Naive thymus-derived CD4-positive, alpha-beta T cell (primary cell): ENCODE data around the gene CHTF18. TPM values are rescaled to one million over a fixed set of nuclear protein-coding genes. Genes with fewer than 3 reads are reported as not detected.
A peak's percentile ranks its signal among the peaks of the same experiment; 100 is the strongest.

Experiments used
- ATAC-seq: fragments of 150-1000 bp; cut with Tn5 transposase; 2 replicates; pipeline ENCODE4 v1.10.0; 2021; ENCODE audit warnings: mild to moderate bottlenecking, moderate library complexity
- CTCF ChIA-PET: fragments of 350-600 bp; sonication (Branson Sonifier 250); formaldehyde crosslinking; loops from one replicate; lab custom pipeline; 2021; ENCODE audit warnings: antibody characterized with exemption; lab: Charles Lee
- POLR2A ChIA-PET: fragments of 350-600 bp; sonication (Branson Sonifier 250); formaldehyde crosslinking; loops from one replicate; lab custom pipeline; 2021; ENCODE audit warnings: antibody characterized with exemption, inconsistent platforms; lab: Charles Lee
- DNase-seq, 9 donors: peaks; one replicate each; pipeline versions ENCODE4 v3.0.0 to v3.0.0-alpha.2; 2020 to 2022; ENCODE audit warnings: mixed read lengths in 1 of 9
- H3K27ac ChIP-seq: one replicate; pipeline ENCODE4 v1.7.0; 2013; ENCODE audit warnings: mild to moderate bottlenecking, low read depth, low read length, moderate library complexity
- H3K27me3 ChIP-seq, 2 donors: one replicate each; pipeline ENCODE4 v1.7.0; 2013; ENCODE audit warnings: low read length in 2 of 2, mild to moderate bottlenecking in 2 of 2, moderate library complexity in 2 of 2; ENCODE audit not compliant: control insufficient read depth in 2 of 2, insufficient read depth in 2 of 2
- H3K36me3 ChIP-seq, 3 experiments: 1 replicate in 2 of 3; 2 replicates in 1 of 3; pipeline ENCODE4 v1.7.0; 2013; ENCODE audit warnings: low read length in 3 of 3, mild to moderate bottlenecking in 3 of 3, moderate library complexity in 1 of 3; ENCODE audit not compliant: insufficient read depth in 3 of 3, control insufficient read depth in 2 of 3
- H3K4me1 ChIP-seq, 2 donors: one replicate each; pipeline ENCODE4 v1.7.0; 2013; ENCODE audit warnings: low read length in 2 of 2, mild to moderate bottlenecking in 2 of 2, moderate library complexity in 1 of 2; ENCODE audit not compliant: control insufficient read depth in 2 of 2, insufficient read depth in 2 of 2
- H3K4me3 ChIP-seq: 2 replicates; pipeline ENCODE4 v1.7.0; 2013; ENCODE audit warnings: mild to moderate bottlenecking, low read length
- H3K9me3 ChIP-seq, 3 experiments: 1 replicate in 2 of 3; 2 replicates in 1 of 3; pipeline ENCODE4 v1.7.0; 2013; ENCODE audit warnings: low read length in 3 of 3; ENCODE audit not compliant: control insufficient read depth in 2 of 3
- H3K27ac Mint-ChIP-seq, 9 donors: one replicate each; pipeline ENCODE4 v1.8.0; 2020 to 2022; ENCODE audit warnings: mixed read lengths in 9 of 9, mild to moderate bottlenecking in 8 of 9, moderate library complexity in 5 of 9, inconsistent platforms in 2 of 9
- H3K27me3 Mint-ChIP-seq, 5 donors: one replicate each; pipeline ENCODE4 v1.8.0; 2021 to 2022; ENCODE audit warnings: mixed read lengths in 5 of 5, mild to moderate bottlenecking in 1 of 5
- H3K36me3 Mint-ChIP-seq, 5 donors: one replicate each; pipeline ENCODE4 v1.8.0; 2020 to 2022; ENCODE audit warnings: mixed read lengths in 5 of 5, mild to moderate bottlenecking in 3 of 5, inconsistent platforms in 1 of 5
- H3K4me1 Mint-ChIP-seq, 7 donors: one replicate each; pipeline ENCODE4 v1.8.0; 2020 to 2022; ENCODE audit warnings: mixed read lengths in 7 of 7, mild to moderate bottlenecking in 3 of 7, inconsistent platforms in 1 of 7
- H3K4me3 Mint-ChIP-seq, 10 donors: one replicate each; pipeline ENCODE4 v1.8.0; 2020 to 2022; ENCODE audit warnings: mild to moderate bottlenecking in 10 of 10, mixed read lengths in 10 of 10, moderate library complexity in 6 of 10, inconsistent platforms in 2 of 10
- H3K9me3 Mint-ChIP-seq, 11 donors: one replicate each; pipeline ENCODE4 v1.8.0; 2020 to 2022; ENCODE audit warnings: mixed read lengths in 11 of 11, mild to moderate bottlenecking in 4 of 11, inconsistent platforms in 1 of 11, moderate library complexity in 1 of 11
- intact Hi-C, 2 donors: fragments of 100-400 bp; cut with micrococcal nuclease; formaldehyde crosslinking; loops; one replicate each; pipeline ENCODE4 v1.15.1; 2023
- microRNA-seq: library from miRNA; unstranded; fragments of <30 nt; microRNA quantifications from one replicate; pipeline ENCODE4 v1.2.0, GENCODE V29; 2022; ENCODE audit warnings: borderline microRNAs expressed
- polyA plus RNA-seq, 2 donors: library from polyadenylated mRNA; unstranded; fragments of 300-500 nt; fragmentation: Illumina TruSeq; gene quantifications; one replicate each; pipeline ENCODE4 v1.2.3, GENCODE V29; 2021
- total RNA-seq, 6 experiments: library from RNA in 5 of 6; stranded (reverse) in 5 of 6; gene quantifications; 1 replicate in 5 of 6; 2 replicates in 1 of 6; pipeline ENCODE4 v1.2.3 and lab custom pipeline; 2021 to 2026

The CHTF18 gene
- total and polyA plus RNA-seq, 7 experiments from 2014 or later = 4.5 to 74.8 (median 36.2) TPM

DNA sequence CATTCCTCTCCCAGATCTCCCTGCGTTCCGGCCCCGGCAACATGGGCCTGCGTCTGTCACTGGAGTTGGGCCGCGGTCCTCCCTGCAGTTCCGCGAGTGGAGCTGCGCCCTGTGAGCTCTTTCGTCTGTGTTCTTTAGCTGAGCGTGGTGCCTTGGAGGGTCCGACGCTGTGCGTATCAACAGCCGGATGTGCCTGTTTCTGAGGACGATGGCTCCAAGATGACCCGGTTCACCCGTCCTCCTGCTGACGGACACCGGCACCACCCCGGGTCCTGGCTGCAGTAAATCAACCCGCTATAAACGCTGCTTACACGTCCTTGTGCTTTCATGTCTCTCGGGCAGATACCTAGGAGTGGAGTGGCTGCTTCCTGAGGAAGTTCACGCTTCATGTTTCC lies 56.9 kb downstream of the CHTF18 start:
- no peak for DNase-seq
- Mint-ChIP-seq H3K27ac (peak overlapping the region in 1 of 9 donors; percentile 49), H3K4me1 (no peaks in the 10 kb centered on the region), H3K36me3 (peaks cover 0 to 4% (median 0%) of the 10 kb centered on the region in 5 donors), H3K27me3 (no peaks in the 10 kb centered on the region), H3K4me3 (no peak overlapping the region), H3K9me3 (peaks cover 0 to 15% (median 0%) of the 10 kb centered on the region in 11 donors)
- Histone ChIP-seq H3K27ac (no peak overlapping the region), H3K4me1 (no peaks in the 10 kb centered on the region), H3K36me3 (no peaks in the 10 kb centered on the region), H3K27me3 (no peaks in the 10 kb centered on the region), H3K4me3 (no peak overlapping the region), H3K9me3 (no peaks in the 10 kb centered on the region)
- ChIA-PET POLR2A (no interaction called here), CTCF (interaction anchor here (0.6 kb wide), 1 partner anchor 215 kb away, joined by 3 read pairs; no protein-coding TSS in a partner anchor)
- intact Hi-C loops = no loop called here
- no peak for ATAC-seq

DNA sequence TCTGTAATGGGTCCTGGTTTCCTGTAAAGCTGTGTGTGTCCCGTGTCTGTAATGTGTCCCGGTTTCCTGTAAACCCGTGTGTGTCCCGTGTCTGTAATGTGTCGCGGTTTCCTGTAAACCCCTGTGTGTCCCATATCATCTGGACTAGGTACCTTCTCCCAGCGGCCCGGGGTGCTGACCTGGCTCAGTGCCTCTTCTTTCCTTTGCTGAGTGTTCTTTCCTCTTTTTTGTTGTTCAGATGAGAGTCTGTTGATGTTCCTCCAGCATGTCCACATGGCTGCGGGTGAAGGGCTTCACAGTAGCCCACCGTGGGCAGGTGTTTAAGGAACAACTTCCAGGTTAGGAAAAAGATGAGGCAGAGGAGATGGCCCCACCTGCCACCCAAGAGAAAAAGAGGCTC lies 58.7 kb downstream of the CHTF18 start:
- Histone ChIP-seq H3K4me1 (no peaks in the 10 kb centered on the region), H3K27me3 (no peaks in the 10 kb centered on the region), H3K36me3 (no peaks in the 10 kb centered on the region), H3K27ac (no peak overlapping the region), H3K9me3 (no peaks in the 10 kb centered on the region), H3K4me3 (no peak overlapping the region)
- no peak overlapping the region for H3K4me3 Mint-ChIP-seq
- ATAC-seq (no peak), DNase-seq (no peak)
- ChIA-PET CTCF (no interaction called here), POLR2A (no interaction called here)
- H3K36me3 Mint-ChIP-seq = peaks cover 0 to 9% (median 0%) of the 10 kb centered on the region in 5 donors
- H3K4me1 Mint-ChIP-seq = no peaks in the 10 kb centered on the region
- no peak overlapping the region for H3K27ac Mint-ChIP-seq
- intact Hi-C loops = no loop called here
- H3K27me3 Mint-ChIP-seq = no peaks in the 10 kb centered on the region
- H3K9me3 Mint-ChIP-seq = peaks cover 0 to 20% (median 0%) of the 10 kb centered on the region in 11 donors

Small RNA genes lying within 50 kb of the gene (microRNA-seq; reads per million reads assigned to microRNA genes)
- gene MIR662 = not detected

Other genes with a start within 250 kb of the CHTF18 start
- gene PRR35, start 228.2 kb upstream of the CHTF18 start, total RNA-seq = not detected
- gene PRR35, start 228.2 kb upstream of the CHTF18 start, polyA plus RNA-seq = not detected
- gene NHLRC4, start 221.6 kb upstream of the CHTF18 start, total RNA-seq = 1 to 10 TPM; 1.6 to 5.8 (median 3.2) TPM
- gene NHLRC4, start 221.6 kb upstream of the CHTF18 start, polyA plus RNA-seq = 1 to 10 TPM; 4.6 to 5.1 TPM
- gene PIGQ, start 218.7 kb upstream of the CHTF18 start, total RNA-seq = 10 to 100 TPM; 27.1 to 63.0 (median 45.1) TPM
- gene PIGQ, start 218.7 kb upstream of the CHTF18 start, polyA plus RNA-seq = 10 to 100 TPM; 12.3 to 16.2 TPM
- 10 to 100 TPM; 15.8 to 23.2 (median 17.8) TPM for gene RAB40C, start 198.6 kb upstream of the CHTF18 start, total RNA-seq
- gene RAB40C, start 198.6 kb upstream of the CHTF18 start, polyA plus RNA-seq = 10 to 100 TPM in 1 of 2 donors, 1 to 10 TPM in 1; 7.9 to 17.5 TPM
- gene WFIKKN1, start 157.6 kb upstream of the CHTF18 start, total RNA-seq = under 1 TPM; 0.34 to 0.81 (median 0.56) TPM
- gene WFIKKN1, start 157.6 kb upstream of the CHTF18 start, polyA plus RNA-seq = not detected
- 10 to 100 TPM; 41.7 to 97.5 (median 64.0) TPM for gene METTL26, start 152.3 kb upstream of the CHTF18 start, total RNA-seq
- 10 to 100 TPM; 95.8 to 96.9 TPM for gene METTL26, start 152.3 kb upstream of the CHTF18 start, polyA plus RNA-seq
- gene MCRIP2, start 146.8 kb upstream of the CHTF18 start, total RNA-seq = 10 to 100 TPM; 21.4 to 33.6 (median 28.8) TPM
- gene MCRIP2, start 146.8 kb upstream of the CHTF18 start, polyA plus RNA-seq = 10 to 100 TPM; 26.8 to 35.8 TPM
- 10 to 100 TPM; 11.7 to 70.6 (median 13.9) TPM for gene WDR90, start 139.3 kb upstream of the CHTF18 start, total RNA-seq
- under 1 TPM; 0.56 to 0.63 TPM for gene WDR90, start 139.3 kb upstream of the CHTF18 start, polyA plus RNA-seq
- 100 to 1,000 TPM; 145 to 232 (median 186) TPM for gene RHOT2, start 120.5 kb upstream of the CHTF18 start, total RNA-seq
- gene RHOT2, start 120.5 kb upstream of the CHTF18 start, polyA plus RNA-seq = 10 to 100 TPM; 32.7 to 56.7 TPM
- gene RHBDL1, start 112.9 kb upstream of the CHTF18 start, total RNA-seq = 1 to 10 TPM in 4 of 5 experiments, under 1 TPM in 1; 0.65 to 3.1 (median 1.6) TPM
- gene RHBDL1, start 112.9 kb upstream of the CHTF18 start, polyA plus RNA-seq = not detected
- 100 to 1,000 TPM in 1 of 5 experiments, 10 to 100 TPM in 4; 68.6 to 105 (median 77.4) TPM for gene STUB1, start 108.2 kb upstream of the CHTF18 start, total RNA-seq
- 100 to 1,000 TPM; 132 to 159 TPM for gene STUB1, start 108.2 kb upstream of the CHTF18 start, polyA plus RNA-seq
- 10 to 100 TPM; 26.8 to 48.1 (median 37.2) TPM for gene JMJD8, start 104.3 kb upstream of the CHTF18 start, total RNA-seq
- gene JMJD8, start 104.3 kb upstream of the CHTF18 start, polyA plus RNA-seq = 10 to 100 TPM; 43.2 to 62.1 TPM
- 10 to 100 TPM; 13.3 to 19.4 (median 16.5) TPM for gene WDR24, start 98.2 kb upstream of the CHTF18 start, total RNA-seq
- gene WDR24, start 98.2 kb upstream of the CHTF18 start, polyA plus RNA-seq = 10 to 100 TPM; 10.6 to 21.2 TPM
- gene FBXL16, start 82.8 kb upstream of the CHTF18 start, total RNA-seq = 10 to 100 TPM; 13.2 to 45.4 (median 18.0) TPM
- 10 to 100 TPM; 11.1 to 21.1 TPM for gene FBXL16, start 82.8 kb upstream of the CHTF18 start, polyA plus RNA-seq
- gene METRN, start 73.5 kb upstream of the CHTF18 start, total RNA-seq = 1 to 10 TPM; 4.8 to 5.1 (median 5.0) TPM
- 1 to 10 TPM; 3.7 to 4.5 TPM for gene METRN, start 73.5 kb upstream of the CHTF18 start, polyA plus RNA-seq
- 10 to 100 TPM; 11.9 to 20.7 (median 13.6) TPM for gene ANTKMT, start 67.5 kb upstream of the CHTF18 start, total RNA-seq
- gene ANTKMT, start 67.5 kb upstream of the CHTF18 start, polyA plus RNA-seq = 10 to 100 TPM; 14.7 to 26.8 TPM
- gene CCDC78, start 62.2 kb upstream of the CHTF18 start, total RNA-seq = 1 to 10 TPM; 2.6 to 4.4 (median 3.0) TPM
- gene CCDC78, start 62.2 kb upstream of the CHTF18 start, polyA plus RNA-seq = not detected
- gene HAGHL, start 61.5 kb upstream of the CHTF18 start, total RNA-seq = 10 to 100 TPM in 3 of 5 experiments, 1 to 10 TPM in 2; 5.5 to 14.6 (median 10.7) TPM
- 1 to 10 TPM in 1 of 2 donors, under 1 TPM in 1; 0.72 to 1.1 TPM for gene HAGHL, start 61.5 kb upstream of the CHTF18 start, polyA plus RNA-seq
- gene CIAO3, start 47.6 kb upstream of the CHTF18 start, total RNA-seq = 10 to 100 TPM; 39.0 to 55.5 (median 46.1) TPM
- gene CIAO3, start 47.6 kb upstream of the CHTF18 start, polyA plus RNA-seq = 10 to 100 TPM; 13.9 to 34.9 TPM
- gene MSLN, start 27.9 kb upstream of the CHTF18 start, total RNA-seq = under 1 TPM in 1 of 5 experiments, not detected in 4; 0.64 TPM
- not detected for gene MSLN, start 27.9 kb upstream of the CHTF18 start, polyA plus RNA-seq
- gene RPUSD1, start 239 bp upstream of the CHTF18 start, total RNA-seq = 10 to 100 TPM; 16.3 to 34.3 (median 30.3) TPM
- gene RPUSD1, start 239 bp upstream of the CHTF18 start, polyA plus RNA-seq = 10 to 100 TPM; 21.2 to 42.9 TPM
- not detected for gene GNG13, start 12.1 kb downstream of the CHTF18 start, total RNA-seq
- not detected for gene GNG13, start 12.1 kb downstream of the CHTF18 start, polyA plus RNA-seq
- gene LMF1, start 182.4 kb downstream of the CHTF18 start, total RNA-seq = 10 to 100 TPM; 25.9 to 63.1 (median 43.1) TPM
- 10 to 100 TPM; 10.6 to 19.4 TPM for gene LMF1, start 182.4 kb downstream of the CHTF18 start, polyA plus RNA-seq
- 1 to 10 TPM in 4 of 5 experiments, under 1 TPM in 1; 0.07 to 5.4 (median 4.7) TPM for gene SOX8, start 193.2 kb downstream of the CHTF18 start, total RNA-seq
- 1 to 10 TPM; 2.3 to 3.1 TPM for gene SOX8, start 193.2 kb downstream of the CHTF18 start, polyA plus RNA-seq